ENCODE data around the gene GINS1.

DNA sequence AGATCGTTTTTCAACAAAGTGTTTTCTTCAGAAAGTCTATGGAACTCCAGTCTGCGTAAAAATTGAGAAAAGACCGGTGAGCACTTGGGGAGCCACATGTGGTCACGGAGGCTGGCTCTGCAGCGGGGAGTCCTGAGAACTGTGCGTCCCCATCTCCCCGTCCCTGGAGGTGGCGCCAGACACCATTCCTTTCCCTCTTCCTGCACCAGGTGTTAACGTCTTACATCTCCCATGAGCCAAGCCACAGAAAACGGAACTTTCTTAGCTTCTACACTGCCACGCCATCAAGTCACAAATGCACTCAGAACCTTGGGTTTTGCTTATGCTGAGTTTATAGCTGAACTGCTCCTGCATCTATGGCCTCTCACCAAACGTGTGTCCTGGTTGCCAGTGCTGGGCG is 62.6 kb downstream of the GINS1 start:
- TF ChIP-seq ZIK1 (CRISPR knock-in tag; IDR thresholded peaks at IDR 0.05; ENCODE audit: borderline replicate concordance, low read depth) (no peak), FOXA1 (IDR thresholded peaks at IDR 0.05) (no peak), FOXA1 (CRISPR knock-in tag; IDR thresholded peaks at IDR 0.05) (no peak), POLR2AphosphoS2 (IDR thresholded peaks at IDR 0.05; ENCODE audit: low read depth, low read length) (no peak)

Data from HepG2 (cell line).